ENCODE results near the gene ZBTB7A.
A peak's percentile ranks its signal among the peaks of the same experiment; 100 is the strongest.

Gene ZBTB7A

DNA sequence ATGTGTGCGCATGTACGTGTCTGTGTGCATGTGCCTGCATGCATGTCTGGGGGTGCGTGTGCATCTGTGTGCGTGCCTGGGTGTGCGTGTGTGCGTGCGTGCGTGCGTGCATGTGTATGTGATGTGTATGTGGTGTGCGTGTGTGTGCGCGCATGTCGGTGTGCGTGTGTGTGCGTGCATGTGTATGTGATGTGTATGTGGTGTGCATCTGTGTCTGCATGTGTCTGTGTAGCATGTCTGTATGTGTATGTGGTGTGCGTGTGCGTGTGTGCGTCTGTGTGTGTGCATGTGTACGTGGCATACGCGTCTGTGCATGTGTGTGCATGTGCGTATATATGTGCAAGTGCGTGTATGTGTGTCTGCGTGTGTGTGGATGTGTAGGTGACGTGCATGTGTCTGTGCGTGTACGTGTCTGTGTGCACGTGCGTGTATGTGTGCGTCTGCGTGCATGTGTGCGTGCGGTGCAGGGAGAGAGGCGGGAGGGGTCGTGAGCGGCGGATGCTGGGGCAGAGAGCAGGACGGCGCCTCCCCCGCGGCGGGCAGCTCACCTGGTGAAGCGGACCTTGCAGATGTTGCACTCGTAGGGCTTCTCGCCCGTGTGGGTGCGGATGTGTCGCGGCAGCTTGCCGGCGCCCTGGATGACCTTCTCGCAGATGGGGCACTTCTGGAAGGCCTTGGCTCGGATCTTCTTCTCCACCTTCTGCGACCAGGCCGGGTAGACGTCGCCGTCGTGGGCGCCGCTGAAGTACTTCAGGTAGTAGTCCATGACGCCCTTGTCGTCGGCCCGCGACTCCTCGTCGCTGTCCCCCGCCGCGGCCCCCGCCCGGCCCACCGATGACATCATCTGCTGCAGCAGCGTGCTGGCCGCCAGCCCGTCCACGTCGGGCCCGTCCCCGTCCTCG is 13.0 kb downstream of the ZBTB7A start:
- DNase-seq (ENCODE audit: low read depth) = no peak
- H3K4me3 ChIP-seq (ENCODE audit: control insufficient read depth, low read depth, low read length) = no peak overlapping the region
- TF ChIP-seq, protein P1, sequence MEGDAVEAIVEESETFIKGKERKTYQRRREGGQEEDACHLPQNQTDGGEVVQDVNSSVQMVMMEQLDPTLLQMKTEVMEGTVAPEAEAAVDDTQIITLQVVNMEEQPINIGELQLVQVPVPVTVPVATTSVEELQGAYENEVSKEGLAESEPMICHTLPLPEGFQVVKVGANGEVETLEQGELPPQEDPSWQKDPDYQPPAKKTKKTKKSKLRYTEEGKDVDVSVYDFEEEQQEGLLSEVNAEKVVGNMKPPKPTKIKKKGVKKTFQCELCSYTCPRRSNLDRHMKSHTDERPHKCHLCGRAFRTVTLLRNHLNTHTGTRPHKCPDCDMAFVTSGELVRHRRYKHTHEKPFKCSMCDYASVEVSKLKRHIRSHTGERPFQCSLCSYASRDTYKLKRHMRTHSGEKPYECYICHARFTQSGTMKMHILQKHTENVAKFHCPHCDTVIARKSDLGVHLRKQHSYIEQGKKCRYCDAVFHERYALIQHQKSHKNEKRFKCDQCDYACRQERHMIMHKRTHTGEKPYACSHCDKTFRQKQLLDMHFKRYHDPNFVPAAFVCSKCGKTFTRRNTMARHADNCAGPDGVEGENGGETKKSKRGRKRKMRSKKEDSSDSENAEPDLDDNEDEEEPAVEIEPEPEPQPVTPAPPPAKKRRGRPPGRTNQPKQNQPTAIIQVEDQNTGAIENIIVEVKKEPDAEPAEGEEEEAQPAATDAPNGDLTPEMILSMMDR (conservative IDR thresholded peaks at IDR 0.05; ENCODE audit: control insufficient read depth, insufficient read depth, low read depth, low read length) = no peak

DNA sequence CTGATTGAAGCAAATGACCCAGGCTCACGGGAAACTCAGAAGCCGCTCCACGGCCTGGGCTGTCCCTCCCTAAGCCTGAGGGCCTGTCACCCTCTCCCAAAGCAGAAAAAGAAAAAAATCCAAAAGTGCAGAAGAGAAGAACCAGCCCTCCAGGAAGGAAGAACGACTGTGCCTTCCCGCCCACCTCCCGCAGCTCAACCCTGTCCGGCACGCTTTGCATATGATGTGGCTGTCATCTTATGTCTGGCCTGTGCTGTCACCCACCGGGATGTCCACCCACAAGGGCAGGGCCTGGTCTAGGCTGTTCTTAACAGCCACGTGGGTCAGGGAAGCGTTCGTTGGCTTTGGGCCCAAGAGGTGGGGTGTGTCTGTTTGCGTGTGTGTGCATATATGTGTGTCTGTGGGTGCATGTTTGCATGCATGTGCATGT is 13.7 kb downstream of the ZBTB7A start:
- no peak overlapping the region for H3K4me3 ChIP-seq (ENCODE audit: control insufficient read depth, low read depth, low read length)
- TF ChIP-seq, protein P1 (conservative IDR thresholded peaks at IDR 0.05; ENCODE audit: control insufficient read depth, insufficient read depth, low read depth, low read length) = no peak
- DNase-seq (ENCODE audit: low read depth) = peak; percentile 49

DNA sequence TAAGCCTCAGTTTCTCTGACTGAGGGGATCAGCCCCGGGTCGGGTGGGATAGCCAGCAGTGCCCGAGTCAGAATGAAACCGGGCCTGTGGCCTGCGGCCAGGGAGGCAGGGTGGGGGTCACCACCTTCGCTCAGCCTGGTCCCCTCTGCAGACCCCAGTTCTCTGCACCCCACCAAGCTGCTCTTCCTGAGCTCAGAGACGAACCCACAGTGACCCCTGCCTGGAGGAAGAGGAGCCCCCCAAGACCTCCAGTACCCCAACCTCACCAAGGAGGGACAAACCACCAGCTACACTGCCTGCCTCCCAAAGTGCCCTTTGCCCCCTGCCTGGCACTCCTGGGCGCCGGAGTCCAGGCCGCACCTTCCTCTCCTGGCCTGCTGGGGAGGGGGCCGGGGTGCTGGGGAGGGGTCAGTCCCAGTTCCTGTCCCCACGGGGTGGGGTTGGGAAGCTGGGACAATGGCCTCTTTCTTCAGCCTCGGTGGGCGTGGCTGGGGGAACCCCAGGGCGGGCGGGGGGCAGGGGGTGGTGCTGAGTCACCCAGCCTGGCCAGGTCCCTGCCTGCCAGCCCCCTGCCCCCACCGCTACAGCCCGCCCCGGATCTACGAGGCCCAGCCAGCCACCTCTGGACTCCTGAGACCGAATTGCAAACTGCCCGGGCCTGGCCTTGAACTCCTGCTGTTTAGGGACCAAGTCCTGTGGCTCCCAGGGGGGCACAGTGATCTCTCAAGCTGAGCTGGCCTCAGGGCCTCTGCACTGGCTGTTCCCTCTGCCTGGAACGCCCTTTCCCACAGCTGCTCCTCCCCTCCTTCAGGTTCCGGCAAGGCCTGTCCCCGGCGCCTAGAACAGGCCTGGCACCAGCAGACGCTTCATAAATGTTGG is 14.3 kb downstream of the ZBTB7A start:
- DNase-seq (ENCODE audit: low read depth) = peak; percentile 85
- no peak overlapping the region for H3K4me3 ChIP-seq (ENCODE audit: control insufficient read depth, low read depth, low read length)
- TF ChIP-seq, protein P1 (conservative IDR thresholded peaks at IDR 0.05; ENCODE audit: control insufficient read depth, insufficient read depth, low read depth, low read length) = no peak

DNA sequence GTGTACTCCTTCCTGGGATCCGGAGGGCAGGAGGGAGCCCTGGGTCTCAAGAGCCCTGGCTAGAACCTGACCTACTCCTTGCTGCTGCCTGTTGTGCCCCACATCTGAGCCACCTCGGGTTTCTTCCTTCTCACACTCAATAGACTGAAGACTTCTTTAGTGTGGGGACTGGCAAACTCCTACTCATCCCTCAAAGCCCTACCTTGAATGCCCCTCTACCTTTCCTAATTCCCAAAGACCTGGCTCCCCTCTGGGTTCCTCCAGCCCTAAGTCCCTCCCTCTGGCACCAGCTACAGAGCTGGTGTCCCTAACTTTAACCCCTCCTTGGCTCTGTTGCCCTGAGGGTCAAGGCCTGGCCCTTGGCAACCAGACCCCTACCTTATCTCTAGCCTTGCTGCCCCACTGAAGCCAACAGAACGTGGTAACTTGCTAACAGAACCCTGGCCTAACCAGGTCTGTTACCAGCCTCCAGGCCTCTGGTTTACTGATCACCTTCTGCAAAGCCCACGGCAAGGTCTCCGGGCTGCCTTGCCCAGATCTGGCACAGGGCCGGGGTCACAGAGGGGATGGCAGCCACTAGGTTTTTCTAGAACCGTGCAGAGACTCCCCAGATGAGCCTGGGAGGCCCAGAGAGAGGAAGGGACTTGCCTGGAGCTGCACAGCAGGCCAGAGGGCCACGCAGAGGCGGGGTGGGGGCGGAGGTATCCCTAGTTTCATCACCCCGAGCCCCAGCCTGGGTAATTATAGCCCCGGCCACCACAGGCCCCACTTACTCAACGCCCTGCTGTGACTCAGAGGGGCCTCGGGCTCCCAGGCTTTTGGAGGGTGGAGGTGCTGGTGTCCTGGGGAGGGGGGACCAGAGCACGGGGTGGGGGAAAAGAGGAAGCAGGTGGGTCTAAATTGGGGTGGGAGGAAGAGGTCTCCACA is 15.3 kb downstream of the ZBTB7A start:
- TF ChIP-seq, protein P1 (conservative IDR thresholded peaks at IDR 0.05; ENCODE audit: control insufficient read depth, insufficient read depth, low read depth, low read length) = no peak
- H3K4me3 ChIP-seq (ENCODE audit: control insufficient read depth, low read depth, low read length) = no peak overlapping the region
- peak; percentile 81 for DNase-seq (ENCODE audit: low read depth)

DNA sequence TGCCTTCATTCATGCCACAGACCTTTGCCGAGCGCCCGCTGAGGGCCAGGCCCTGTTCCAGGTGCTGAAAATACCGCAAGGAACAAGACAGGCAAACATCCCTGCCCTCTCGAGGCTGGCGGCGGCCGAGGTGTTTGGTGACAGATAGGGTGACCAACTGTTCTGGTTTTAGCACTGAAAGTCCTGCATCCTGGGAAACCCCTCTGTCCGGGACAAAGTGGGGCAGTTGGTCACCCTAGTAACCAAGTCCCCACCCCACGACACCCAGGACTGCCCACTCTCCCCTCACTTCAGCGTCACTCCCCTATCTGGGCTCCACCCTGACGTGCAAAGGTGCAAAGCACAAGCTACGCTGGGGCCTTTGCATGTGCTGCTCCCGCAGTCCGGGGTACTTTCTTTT is 17.3 kb downstream of the ZBTB7A start:
- TF ChIP-seq, protein P1 (conservative IDR thresholded peaks at IDR 0.05; ENCODE audit: control insufficient read depth, insufficient read depth, low read depth, low read length) = no peak
- DNase-seq (ENCODE audit: low read depth) = no peak
- no peak overlapping the region for H3K4me3 ChIP-seq (ENCODE audit: control insufficient read depth, low read depth, low read length)
